ENCODE data around the gene LY9.

Gene LY9, protein sequence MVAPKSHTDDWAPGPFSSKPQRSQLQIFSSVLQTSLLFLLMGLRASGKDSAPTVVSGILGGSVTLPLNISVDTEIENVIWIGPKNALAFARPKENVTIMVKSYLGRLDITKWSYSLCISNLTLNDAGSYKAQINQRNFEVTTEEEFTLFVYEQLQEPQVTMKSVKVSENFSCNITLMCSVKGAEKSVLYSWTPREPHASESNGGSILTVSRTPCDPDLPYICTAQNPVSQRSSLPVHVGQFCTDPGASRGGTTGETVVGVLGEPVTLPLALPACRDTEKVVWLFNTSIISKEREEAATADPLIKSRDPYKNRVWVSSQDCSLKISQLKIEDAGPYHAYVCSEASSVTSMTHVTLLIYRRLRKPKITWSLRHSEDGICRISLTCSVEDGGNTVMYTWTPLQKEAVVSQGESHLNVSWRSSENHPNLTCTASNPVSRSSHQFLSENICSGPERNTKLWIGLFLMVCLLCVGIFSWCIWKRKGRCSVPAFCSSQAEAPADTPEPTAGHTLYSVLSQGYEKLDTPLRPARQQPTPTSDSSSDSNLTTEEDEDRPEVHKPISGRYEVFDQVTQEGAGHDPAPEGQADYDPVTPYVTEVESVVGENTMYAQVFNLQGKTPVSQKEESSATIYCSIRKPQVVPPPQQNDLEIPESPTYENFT

DNA sequence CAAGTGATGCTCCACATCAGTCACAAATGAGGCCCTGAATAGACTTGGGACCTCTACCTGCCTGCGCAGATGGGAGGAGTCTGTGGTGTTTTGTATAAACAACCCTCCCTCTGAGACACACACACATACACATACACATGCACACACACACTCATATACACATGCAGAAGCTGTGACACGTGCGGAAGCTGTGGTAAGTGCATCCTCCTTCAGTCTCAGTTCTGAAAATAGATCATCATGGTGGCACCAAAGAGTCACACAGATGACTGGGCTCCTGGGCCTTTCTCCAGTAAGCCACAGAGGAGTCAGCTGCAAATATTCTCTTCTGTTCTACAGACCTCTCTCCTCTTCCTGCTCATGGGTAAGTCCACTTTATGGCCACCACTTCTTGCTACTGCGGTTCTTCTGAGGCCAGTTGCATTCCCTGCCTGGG lies at the start of gene LY9:
Gene LY9, plus strand, starts transcription at position 224 of the 433 bp plus-strand sequence. Its CDS starts 14 bp downstream, at position 238.
- DNase-seq (ENCODE audit: low spot score): no peak

DNA sequence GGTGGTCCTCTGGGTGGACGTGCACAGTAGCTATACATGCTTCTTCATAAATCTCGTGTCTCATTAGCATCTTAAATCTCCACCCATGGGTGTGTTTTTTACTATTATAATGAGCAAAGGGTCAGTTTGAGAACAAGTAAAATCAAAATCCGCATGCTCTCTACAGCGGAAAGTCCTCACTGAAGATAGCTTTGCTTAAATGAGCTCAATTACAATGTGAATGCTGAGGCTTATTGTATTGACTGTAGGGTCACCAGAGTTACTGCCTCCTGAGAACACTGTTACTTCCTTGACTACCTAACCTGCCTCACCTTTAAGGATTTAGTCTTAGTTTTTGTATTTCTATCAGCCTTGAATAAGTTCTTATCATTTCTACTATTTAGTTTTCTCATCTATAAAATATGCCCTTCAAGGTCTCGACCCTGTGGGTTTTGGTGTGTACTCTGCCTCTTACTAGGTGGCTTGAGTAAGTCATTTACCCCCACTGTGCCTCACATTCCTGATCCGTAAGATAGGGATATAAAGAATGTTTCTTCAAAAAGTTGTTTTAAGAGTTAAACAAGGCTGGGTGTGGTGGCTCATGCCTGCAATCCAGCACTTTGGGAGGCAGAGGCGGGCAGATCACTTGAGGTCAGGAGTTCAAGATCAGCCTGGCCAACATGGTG lies 49.0 kb upstream of the LY9 start:
- DNase-seq (ENCODE audit: low spot score): no peak

DNA sequence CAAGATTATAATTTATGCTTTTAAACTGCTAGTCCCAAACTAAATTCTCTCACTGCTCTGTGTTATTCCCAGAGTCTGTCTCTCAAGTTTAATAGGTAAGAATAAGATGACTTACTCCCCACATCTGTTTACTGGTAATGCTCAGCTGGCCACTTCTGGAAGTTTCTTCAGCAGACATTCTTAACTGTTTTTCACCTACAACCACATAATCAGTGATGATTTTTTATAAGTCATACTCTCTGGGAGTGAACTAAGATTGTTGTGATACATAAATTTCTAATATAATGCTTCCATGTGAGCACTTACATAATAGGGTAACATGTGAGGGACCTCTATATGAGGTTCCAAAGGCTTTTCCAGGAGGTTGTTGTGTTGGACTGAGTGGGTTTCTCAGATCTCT lies 48.3 kb upstream of the LY9 start:
- DNase-seq (ENCODE audit: low spot score): no peak

DNA sequence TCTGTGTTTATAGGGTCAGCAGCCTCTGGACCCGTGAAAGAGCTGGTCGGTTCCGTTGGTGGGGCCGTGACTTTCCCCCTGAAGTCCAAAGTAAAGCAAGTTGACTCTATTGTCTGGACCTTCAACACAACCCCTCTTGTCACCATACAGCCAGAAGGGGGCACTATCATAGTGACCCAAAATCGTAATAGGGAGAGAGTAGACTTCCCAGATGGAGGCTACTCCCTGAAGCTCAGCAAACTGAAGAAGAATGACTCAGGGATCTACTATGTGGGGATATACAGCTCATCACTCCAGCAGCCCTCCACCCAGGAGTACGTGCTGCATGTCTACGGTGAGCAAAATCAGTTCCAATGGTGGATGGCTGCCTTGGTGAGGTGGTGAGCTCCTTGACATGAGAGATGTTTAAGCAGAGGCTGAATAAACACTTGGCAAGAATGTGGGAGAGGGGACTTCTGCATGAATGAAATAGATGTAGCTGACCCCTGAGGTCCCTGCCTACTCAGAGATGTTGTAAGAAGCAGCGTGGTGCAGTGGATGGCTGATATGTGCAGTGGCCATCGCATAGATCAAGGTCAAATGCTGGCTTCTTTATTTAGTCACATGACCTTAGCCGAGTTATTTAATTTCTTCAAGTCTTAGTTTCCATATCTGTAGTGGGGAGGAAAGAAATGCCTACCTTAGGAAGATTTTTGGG lies 47.6 kb upstream of the LY9 start:
- peak; percentile 6 for DNase-seq (ENCODE audit: low spot score)

DNA sequence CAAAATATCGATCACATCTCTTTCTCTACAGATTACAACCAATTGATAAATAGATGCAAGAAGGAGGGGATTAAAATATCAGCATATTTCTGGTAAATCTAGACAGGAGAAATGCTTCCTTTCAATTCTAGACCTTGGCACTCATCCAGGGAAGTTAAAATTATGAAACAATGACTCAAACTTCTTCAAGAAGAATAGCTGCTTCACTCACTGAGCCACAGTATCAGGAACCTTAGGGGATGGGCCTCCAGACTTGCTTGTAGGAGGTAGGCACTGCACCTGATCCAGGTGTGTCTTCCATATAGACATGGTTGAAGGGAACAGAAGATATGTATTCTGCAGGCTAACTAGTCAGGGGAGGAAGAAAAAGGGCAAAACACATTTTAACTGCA lies 47.1 kb upstream of the LY9 start:
- no peak for DNase-seq (ENCODE audit: low spot score)

DNA sequence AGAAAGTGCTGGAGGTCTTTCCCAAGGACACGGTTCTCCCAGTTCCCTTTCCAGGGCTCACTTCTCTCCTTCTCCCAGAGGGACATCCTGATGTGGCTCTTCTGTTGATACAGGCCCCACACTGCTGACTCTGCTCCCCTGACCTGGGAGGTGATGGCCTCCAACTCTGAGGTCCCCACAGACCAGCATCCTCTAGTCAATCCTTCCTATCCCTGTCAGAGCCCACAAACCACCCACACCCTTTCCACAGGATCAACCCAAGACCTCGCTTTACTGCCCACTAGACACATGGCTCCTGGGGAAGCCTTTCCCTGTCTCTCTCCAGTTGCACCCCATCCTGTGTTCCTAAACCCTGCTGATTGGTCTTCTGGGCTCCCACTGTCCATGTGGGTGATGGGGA lies 45.4 kb upstream of the LY9 start:
- DNase-seq (ENCODE audit: low spot score): no peak

DNA sequence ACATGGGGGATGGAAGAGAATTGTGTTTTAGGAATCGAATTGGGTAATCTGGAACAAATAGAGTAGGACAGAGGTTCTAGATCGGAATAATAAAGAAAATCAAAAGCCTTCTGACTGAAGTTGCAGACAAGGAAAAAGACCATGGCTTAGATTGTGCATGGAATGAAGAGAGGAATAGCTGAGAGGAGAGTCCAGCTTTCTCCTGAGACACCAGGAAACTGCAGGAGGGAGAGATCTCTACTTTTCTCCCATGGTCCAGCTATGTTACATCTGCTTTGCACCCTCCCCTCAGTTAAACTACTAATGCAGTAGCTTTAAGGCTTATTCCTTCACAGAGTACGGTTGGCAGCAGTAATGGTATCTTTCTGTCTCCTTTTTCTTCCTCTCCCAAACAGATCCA lies 43.6 kb upstream of the LY9 start:
- no peak for DNase-seq (ENCODE audit: low spot score)

DNA sequence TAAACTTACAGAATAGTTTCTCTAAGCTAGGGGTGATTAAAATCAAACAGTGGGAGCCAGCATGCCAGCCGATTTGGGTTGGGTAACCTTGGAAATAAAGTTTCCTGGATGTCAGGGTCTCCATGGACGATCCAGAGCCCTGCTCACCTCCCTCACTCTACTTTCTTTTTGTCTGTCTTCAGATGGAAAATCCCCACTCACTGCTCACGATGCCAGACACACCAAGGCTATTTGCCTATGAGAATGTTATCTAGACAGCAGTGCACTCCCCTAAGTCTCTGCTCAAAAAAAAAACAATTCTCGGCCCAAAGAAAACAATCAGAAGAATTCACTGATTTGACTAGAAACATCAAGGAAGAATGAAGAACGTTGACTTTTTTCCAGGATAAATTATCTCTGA lies 43.0 kb upstream of the LY9 start:
- DNase-seq (ENCODE audit: low spot score): no peak

DNA sequence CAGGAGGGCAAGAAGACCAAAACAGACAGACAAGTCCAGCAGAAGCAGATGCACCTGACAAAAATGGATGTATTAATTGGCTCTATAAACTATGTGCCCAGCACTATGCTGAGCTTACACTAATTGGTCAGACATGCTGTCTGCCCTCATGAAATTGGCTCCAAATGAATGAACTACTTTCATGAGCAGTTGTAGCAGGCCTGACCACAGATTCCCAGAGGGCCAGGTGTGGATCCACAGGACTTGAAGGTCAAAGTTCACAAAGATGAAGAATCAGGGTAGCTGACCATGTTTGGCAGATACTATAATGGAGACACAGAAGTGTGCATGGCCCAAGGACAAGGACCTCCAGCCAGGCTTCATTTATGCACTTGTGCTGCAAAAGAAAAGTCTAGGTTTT lies 42.4 kb upstream of the LY9 start:
- no peak for DNase-seq (ENCODE audit: low spot score)

DNA sequence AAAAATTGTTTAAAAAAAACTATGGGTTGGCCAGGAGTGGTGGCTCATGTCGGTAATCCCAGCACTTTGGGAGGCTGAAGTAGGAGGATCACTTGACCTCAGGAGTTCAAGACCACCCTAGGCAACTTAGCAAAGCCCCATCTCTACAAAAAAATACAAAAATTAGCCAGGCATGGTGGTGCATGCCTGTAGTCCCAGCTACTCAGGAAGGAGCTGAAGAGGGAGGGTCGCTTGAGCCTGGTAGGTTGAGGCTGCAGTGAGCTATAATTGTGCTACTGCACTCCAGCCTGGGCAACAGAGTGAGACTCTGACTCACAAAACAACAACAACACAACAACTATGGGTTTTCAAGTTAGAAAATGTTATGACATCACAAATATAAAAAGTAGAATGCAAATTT lies 40.5 kb upstream of the LY9 start:
- DNase-seq (ENCODE audit: low spot score): no peak

DNA sequence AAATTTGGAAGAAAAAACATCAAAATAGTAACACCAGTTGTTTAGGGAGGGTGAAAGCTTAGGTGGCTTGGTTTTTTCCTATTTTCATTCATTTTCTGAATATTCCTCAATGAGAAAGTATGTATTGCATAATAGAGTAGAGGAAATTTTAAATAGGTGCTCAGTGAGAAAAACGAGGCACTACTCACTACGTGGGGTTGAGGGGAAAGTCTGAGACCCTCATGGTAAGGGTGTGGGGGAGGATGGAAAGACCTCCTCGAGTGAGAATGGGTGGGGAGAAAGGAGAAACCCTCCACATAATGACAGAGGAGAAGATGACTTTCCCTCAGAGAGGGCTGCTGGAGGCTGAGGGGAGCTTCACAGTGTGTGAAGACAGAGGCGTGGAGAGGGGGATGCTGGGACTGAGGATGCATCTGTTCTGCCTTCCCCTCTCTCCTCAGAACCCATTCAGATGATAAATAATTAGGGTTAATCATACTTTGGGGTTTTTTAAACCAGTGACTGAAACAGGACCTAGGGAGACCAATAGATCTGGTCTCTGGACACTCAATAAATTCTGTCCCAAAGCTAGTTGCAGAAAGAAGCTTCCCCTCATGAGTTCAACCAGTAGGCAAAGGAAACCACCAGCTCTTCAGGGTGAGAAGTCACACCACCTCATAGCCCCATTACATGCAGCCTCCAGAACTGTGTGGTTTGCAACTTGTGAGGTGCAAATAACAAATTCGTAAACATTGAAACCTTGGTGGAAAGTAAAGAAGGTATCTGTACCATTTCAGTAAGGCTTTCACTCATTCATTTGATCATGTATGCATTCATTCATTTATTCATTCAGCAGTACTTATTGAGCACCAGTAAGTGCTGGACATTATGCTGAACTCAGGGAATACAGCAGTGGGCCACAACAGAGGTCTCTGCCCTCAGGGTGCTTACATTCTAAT lies 39.8 kb upstream of the LY9 start:
- no peak for DNase-seq (ENCODE audit: low spot score)

DNA sequence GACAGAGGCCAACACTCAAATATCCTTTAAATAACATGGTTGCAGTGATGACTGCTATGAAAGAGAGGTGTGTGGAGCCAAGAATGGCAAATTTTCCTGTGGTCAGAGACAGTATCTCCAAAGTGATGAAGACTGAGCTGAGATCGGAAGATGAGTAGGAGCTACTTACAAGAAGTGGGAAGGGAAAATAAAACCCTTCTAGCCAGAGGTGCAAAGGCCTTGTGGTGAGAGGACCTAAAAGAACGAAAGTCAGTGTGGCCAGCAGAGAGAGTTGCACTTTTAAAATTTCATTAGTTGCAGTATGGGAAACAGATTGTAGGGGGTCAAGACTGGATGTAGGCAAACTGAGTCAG lies 39.1 kb upstream of the LY9 start:
- DNase-seq (ENCODE audit: low spot score): no peak

DNA sequence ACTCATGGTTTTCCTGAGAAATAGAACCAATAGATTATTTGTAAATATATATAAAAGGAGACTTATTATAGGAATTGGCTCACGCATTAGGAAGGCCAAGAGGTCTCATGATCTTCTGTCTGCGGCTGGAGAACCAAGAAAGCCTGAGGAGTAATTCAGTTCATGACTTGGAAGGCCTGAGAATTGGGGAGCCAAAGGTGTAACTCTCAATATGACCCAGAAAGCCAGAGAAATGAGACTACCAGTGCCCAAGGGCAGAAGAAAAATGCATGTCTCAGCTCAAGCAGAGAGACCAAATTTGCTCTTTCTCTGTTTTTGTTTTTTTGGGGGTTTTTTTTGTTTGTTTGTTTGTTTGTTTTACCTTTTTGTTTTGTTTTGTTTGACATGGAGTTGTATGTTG lies 37.5 kb upstream of the LY9 start:
- no peak for DNase-seq (ENCODE audit: low spot score)

DNA sequence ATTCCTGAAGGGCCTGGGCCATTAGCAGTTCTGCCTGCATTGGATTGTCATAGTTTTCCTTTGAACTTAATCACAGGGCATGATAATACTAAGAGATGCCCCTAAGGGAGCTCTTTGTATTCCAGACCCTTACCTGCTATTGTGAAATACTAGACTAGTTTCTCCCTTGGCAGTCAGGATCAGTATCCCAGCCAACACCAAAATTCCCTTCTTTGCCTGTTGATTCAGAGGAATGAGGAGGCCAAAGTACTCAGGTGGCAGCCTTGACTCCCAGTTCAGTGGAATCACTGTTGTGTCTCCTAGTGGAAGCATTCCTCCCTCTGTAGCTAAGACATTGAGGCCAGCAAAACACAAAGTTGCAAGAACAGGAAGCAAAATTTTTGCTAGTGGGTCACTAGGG lies 36.2 kb upstream of the LY9 start:
- DNase-seq (ENCODE audit: low spot score): no peak

DNA sequence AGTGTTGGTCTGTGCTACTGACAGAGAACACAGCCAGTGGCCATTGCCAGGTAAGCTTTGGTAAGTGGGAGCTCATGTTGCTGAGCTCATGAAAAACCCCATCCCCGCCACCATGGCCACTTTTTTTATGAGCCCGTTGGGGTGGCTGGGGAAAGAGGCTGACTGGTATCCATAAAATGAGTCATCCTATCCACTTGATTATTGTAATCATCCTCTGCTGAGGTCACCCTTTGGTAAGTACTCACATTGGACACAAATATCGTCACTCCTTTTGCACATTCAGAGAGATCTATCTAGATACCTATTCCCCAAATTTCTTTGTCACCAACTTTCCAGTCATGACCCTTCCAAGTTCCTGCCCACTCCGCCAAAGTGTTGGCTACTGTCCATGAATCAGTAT lies 34.9 kb upstream of the LY9 start:
- DNase-seq (ENCODE audit: low spot score): no peak

DNA sequence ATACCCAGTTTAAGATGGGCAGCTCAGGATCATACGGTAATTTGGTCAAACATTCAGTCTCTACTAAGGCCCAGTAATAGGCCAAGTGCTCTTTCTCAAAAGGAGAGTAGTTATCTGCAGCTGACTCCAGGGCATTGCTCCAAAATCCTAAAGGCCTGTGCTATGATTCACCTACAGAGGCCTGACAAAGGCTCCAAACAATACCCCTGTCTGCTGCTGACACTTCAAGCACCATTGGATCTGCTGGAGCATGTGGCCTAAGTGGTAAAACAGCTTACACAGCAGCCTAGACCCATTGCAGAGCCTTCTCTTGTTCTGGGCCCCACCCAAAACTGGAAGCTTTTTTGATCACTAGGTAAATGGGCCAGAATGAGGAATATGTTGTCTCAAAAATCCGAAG lies 34.1 kb upstream of the LY9 start:
- no peak for DNase-seq (ENCODE audit: low spot score)

DNA sequence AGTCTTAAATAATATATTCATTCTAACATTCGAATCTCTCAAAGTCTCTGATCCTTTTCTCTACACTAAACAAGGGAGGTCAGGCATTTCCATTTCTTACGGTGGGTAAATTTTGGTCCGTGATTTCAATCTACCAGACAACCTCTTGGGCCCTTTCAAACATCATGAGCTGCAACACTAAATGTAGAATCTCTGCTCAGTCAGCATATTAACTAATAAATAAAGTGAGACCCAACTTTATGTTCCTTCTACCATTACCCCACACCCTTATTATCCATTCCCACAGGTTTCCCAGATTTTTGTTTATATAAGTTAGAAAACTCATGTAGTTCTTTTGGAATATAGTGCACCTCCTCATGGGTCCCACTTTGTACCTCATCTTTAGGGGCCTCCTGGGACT lies 32.0 kb upstream of the LY9 start:
- DNase-seq (ENCODE audit: low spot score): no peak

DNA sequence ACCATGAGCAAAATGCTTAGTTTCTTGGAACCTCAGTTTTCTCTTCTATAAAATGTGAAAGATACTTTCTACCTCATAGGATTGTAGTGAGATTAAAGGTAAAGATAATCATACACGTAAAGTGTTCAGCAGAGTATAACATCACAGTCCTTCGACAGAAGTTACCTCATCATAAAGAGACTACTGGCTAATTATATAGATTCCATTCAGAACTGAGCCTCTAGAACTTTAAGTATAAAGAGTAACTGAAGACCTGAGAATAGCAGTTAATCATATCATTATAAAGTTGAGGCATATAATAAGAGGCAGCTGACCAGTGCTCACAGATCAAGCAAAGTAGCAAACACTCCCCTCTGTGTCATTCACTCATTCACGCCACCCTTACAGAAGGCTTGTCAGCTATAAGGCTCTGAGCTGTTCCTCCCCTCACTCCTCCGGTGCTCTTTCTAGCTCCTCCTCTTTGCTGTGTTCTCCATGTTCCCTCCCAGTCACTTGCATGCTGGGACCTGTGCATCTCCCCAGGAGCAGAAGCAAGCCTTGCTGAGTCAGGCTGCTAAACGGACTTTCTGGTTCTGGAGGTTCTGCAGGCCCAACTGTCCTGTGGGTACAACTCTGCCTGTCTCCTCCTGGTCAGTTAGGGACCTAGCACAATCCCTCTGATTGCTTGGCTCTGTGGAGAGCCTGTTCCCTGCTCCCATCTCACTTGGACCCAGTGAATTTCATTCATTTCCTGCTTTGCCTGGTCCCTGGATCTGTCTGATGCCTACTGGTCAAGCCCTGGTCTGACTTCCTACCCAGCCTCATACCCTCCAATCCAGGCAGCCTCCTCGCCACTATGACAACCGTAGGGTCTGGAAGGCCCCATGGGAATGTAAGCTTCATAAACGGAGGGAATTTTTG lies 28.3 kb upstream of the LY9 start:
- DNase-seq (ENCODE audit: low spot score): no peak

DNA sequence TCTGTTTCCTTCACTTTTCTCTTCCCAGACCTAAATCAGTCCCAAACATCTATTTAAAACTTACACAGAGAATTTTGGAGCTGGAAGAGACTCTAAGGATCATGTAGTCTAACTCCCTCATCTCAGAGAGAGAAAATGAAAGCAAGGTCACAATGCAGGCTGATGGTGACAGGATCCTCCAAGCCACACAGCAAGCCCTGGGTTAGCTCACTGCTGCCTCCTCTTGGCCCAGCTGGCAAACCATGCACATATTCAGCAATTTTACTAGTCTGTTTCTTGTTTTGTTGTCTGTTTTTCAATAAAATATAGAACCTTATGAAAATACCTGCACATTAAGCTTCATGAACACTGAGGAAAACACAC lies 27.7 kb upstream of the LY9 start:
- peak; percentile 20 for DNase-seq (ENCODE audit: low spot score)

DNA sequence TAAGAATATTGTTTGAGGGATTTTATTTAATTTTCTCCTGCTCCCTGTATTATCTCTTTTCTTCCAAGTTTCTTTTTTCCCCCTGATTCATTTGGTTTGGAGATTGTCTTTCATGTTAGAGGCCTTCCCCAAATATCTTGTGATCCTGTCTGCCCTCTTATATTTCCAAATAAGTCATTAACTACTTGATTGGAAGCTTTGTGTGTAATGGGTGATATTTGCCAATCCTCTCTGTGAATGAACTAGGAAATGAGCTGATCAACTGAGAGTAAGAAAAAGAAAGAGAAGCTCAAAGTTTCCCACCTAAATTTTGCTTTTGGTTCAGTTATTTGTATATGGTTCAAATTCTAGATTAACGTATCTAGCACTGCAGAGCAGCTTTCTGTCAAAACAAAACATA lies 23.6 kb upstream of the LY9 start:
- DNase-seq (ENCODE audit: low spot score): no peak

DNA sequence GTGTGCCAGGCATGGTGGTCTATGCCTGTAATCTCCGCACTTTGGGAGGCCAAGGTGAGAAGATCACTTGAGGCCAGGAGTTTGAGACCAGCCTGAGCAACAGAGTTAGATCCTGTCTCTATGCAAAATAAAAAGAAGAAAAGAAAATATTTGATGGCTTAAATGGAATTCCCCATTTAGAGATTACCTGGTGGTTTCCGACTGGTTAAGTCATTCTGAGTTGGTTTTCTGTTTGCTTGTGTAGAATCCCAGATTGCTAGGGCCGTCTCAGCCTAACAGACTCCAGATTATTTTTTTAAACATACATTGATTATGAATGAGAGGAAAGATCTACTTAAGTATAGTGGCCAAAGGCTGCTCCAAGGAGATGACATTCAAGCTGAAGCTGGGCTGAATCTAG lies 22.9 kb upstream of the LY9 start:
- DNase-seq (ENCODE audit: low spot score): no peak
